ENCODE measurements around the gene CAPN3.

GRCh38 chr15:42371096-42371495 lies 11.8 kb downstream of the CAPN3 start:
- TF ChIP-seq EZH2phosphoT487 (IDR thresholded peaks at IDR 0.05; ENCODE audit: insufficient read depth, low read depth), result no peak
- no peak for TF ChIP-seq EZH2 (IDR thresholded peaks at IDR 0.05; ENCODE audit: insufficient read depth, poor library complexity, severe bottlenecking)

Measured in GM23248 (cell line).